Measurements from ENCODE around the gene RACK1. TPM values are rescaled to one million over a fixed set of nuclear protein-coding genes. Genes with fewer than 3 reads are reported as not detected.
"Not testable (repeated sequence)": the region's sequence is repeated elsewhere in the genome, so short reads cannot be mapped to it uniquely, and the experiment has no call there.

RACK1 gene
- total RNA-seq, 1 experiment from 2014 or later: 2,552 TPM

- H3K23ac ChIP-seq (ENCODE audit: insufficient read length, low read depth, low read length); H3T11ph ChIP-seq (ENCODE audit: low read length); H2BK15ac ChIP-seq (ENCODE audit: low read depth, low read length); H3K27ac ChIP-seq (ENCODE audit: insufficient read length, low read depth, low read length); H3K79me2 ChIP-seq (ENCODE audit: insufficient read depth, low read length); H3K56ac ChIP-seq (ENCODE audit: insufficient read length, low read depth, low read length); H2BK12ac ChIP-seq (ENCODE audit: insufficient read length, low read depth, low read length); H3K27ac Mint-ChIP-seq; H2BK20ac ChIP-seq (ENCODE audit: low read depth, low read length, poor library complexity, severe bottlenecking); H3K27me3 Mint-ChIP-seq (ENCODE audit: low read depth); H3K27me3 ChIP-seq (ENCODE audit: insufficient read depth, low read length); H3K9me3 ChIP-seq (ENCODE audit: control insufficient read depth, low read depth, low read length); H3K4me1 Mint-ChIP-seq; H4K8ac ChIP-seq (replicated peaks; ENCODE audit: insufficient read length, low read depth, low read length); DNase-seq; H3K18ac ChIP-seq (ENCODE audit: insufficient read length, low read depth, low read length); H3K79me1 ChIP-seq (ENCODE audit: insufficient read depth, low read depth, low read length, poor library complexity, severe bottlenecking); H2BK5ac ChIP-seq (ENCODE audit: insufficient read length, low read length); H2AK5ac ChIP-seq (ENCODE audit: insufficient read length, low read length); H2BK120ac ChIP-seq (ENCODE audit: low read depth, low read length, poor library complexity, severe bottlenecking); H3K4me1 ChIP-seq (ENCODE audit: insufficient read depth, low read length); H3K4ac ChIP-seq (ENCODE audit: low read depth, low read length); H4K91ac ChIP-seq (ENCODE audit: insufficient read length, low read depth, low read length); H4K5ac ChIP-seq (ENCODE audit: insufficient read length, low read depth, low read length); H3K9ac ChIP-seq (ENCODE audit: extremely low read depth, insufficient read length, low read length); H3K23me2 ChIP-seq (ENCODE audit: insufficient read length, low read depth, low read length, poor library complexity, severe bottlenecking); H3K4me2 ChIP-seq (ENCODE audit: insufficient read depth, insufficient read length, low read length); H2AFZ ChIP-seq (ENCODE audit: low read length); H3K9me3 Mint-ChIP-seq; H3K14ac ChIP-seq (ENCODE audit: insufficient read depth, low read length); H3K4me3 Mint-ChIP-seq; H4K20me1 ChIP-seq (ENCODE audit: control insufficient read depth, insufficient read depth, insufficient read length): not testable (repeated sequence)
- WGBS (ENCODE audit: extremely low coverage, insufficient read length, low lambda C conversion rate): no CpG with 5 or more reads among the region's 10 CpGs
- H3K36me3 Mint-ChIP-seq (ENCODE audit: insufficient read depth in 1 of 3, low read depth in 3 of 3): peaks cover 12 to 40% (median 36%) of the 10 kb centered on the region in 3 experiments; a peak in 6 of 7 replicates
These were observed 42.4 kb upstream of the RACK1 start for GRCh38 chr5:181285962-181286705.

Measured in H9 (cell line).